HEK293 (cell line): ENCODE results near the gene CCNK.

ENCODE experiments used
- CTCF ChIP-seq: fragments of 450-650 bp; formaldehyde crosslinking; IDR thresholded peaks from 2 replicates; pipeline ENCODE4 v1.5.1; 2016; ENCODE audit warnings: missing biosample characterization, missing genetic modification characterization
- HOXA7 ChIP-seq: sonication (generic); formaldehyde crosslinking; IDR thresholded peaks from 2 replicates; pipeline ENCODE4 v1.8.1; 2022; ENCODE audit warnings: missing genetic modification reagents, borderline replicate concordance
- OSR2 ChIP-seq: fragments of 450-650 bp; formaldehyde crosslinking; IDR thresholded peaks from 2 replicates; pipeline ENCODE4 v1.5.1; 2016; ENCODE audit warnings: missing biosample characterization, missing genetic modification characterization
- PRDM4 ChIP-seq: fragments of 450-650 bp; formaldehyde crosslinking; IDR thresholded peaks from 2 replicates; pipeline ENCODE4 v1.5.1; 2017; ENCODE audit warnings: missing biosample characterization, missing genetic modification characterization
- RBAK ChIP-seq: fragments of 450-650 bp; formaldehyde crosslinking; IDR thresholded peaks from 2 replicates; pipeline ENCODE4 v1.5.1; 2016; ENCODE audit warnings: missing biosample characterization, missing genetic modification characterization
- SETDB1 ChIP-seq: IDR thresholded peaks from one replicate; pipeline ENCODE4 v1.6.1; 2017; ENCODE audit warnings: mild to moderate bottlenecking, low read length, moderate library complexity, mixed read lengths; ENCODE audit not compliant: insufficient read length
- WT1 ChIP-seq: fragments of 450-650 bp; formaldehyde crosslinking; IDR thresholded peaks from 2 replicates; pipeline ENCODE4 v1.5.1; 2016; ENCODE audit warnings: missing biosample characterization, missing genetic modification characterization
- ZBTB48 ChIP-seq: fragments of 450-650 bp; formaldehyde crosslinking; IDR thresholded peaks from 2 replicates; pipeline ENCODE4 v1.5.1; 2016; ENCODE audit warnings: missing biosample characterization, missing genetic modification characterization
- ZBTB8A ChIP-seq: fragments of 450-650 bp; formaldehyde crosslinking; IDR thresholded peaks from 2 replicates; pipeline ENCODE4 v1.5.1; 2016; ENCODE audit warnings: missing biosample characterization, missing genetic modification characterization
- ZFHX2 ChIP-seq: fragments of 450-650 bp; formaldehyde crosslinking; conservative IDR thresholded peaks from 2 replicates; pipeline ENCODE4 v1.5.1; 2016; ENCODE audit warnings: missing biosample characterization, missing genetic modification characterization
- ZNF10 ChIP-seq: fragments of 450-650 bp; formaldehyde crosslinking; IDR thresholded peaks from 2 replicates; pipeline ENCODE4 v1.5.1; 2017; ENCODE audit warnings: missing biosample characterization, missing genetic modification characterization
- ZNF184 ChIP-seq: fragments of 450-650 bp; IDR thresholded peaks from 2 replicates; pipeline ENCODE4 v1.5.1; 2018; ENCODE audit warnings: missing biosample characterization, mild to moderate bottlenecking, missing genetic modification characterization
- ZNF239 ChIP-seq: fragments of 450-650 bp; formaldehyde crosslinking; IDR thresholded peaks from 2 replicates; pipeline ENCODE4 v1.5.1; 2016; ENCODE audit warnings: missing biosample characterization, missing genetic modification characterization
- ZNF341 ChIP-seq: fragments of 450-650 bp; formaldehyde crosslinking; IDR thresholded peaks from 2 replicates; pipeline ENCODE4; 2016; ENCODE audit warnings: low read depth, missing biosample characterization, missing genetic modification characterization
- ZNF521 ChIP-seq: fragments of 450-650 bp; formaldehyde crosslinking; IDR thresholded peaks from 2 replicates; pipeline ENCODE4 v1.5.1; 2017; ENCODE audit warnings: missing biosample characterization, mild to moderate bottlenecking, missing genetic modification characterization
- ZNF548 ChIP-seq: fragments of 450-650 bp; formaldehyde crosslinking; IDR thresholded peaks from 2 replicates; pipeline ENCODE4 v1.5.1; 2016; ENCODE audit warnings: missing biosample characterization, missing genetic modification characterization
- ZNF580 ChIP-seq: fragments of 450-650 bp; formaldehyde crosslinking; IDR thresholded peaks from 2 replicates; pipeline ENCODE4 v1.5.1; 2016; ENCODE audit warnings: missing biosample characterization, missing genetic modification characterization
- ZNF623 ChIP-seq: fragments of 450-650 bp; formaldehyde crosslinking; IDR thresholded peaks from 2 replicates; pipeline ENCODE4 v1.5.1; 2016; ENCODE audit warnings: missing biosample characterization, missing genetic modification characterization
- ZNF747 ChIP-seq: fragments of 450-650 bp; formaldehyde crosslinking; IDR thresholded peaks from 2 replicates; pipeline ENCODE4 v1.5.1; 2016; ENCODE audit warnings: missing biosample characterization, missing genetic modification characterization
- ZNF837 ChIP-seq: fragments of 450-650 bp; formaldehyde crosslinking; IDR thresholded peaks from 2 replicates; pipeline ENCODE4 v1.5.1; 2016; ENCODE audit warnings: missing biosample characterization, missing genetic modification characterization
- ZSCAN30 ChIP-seq: fragments of 450-650 bp; IDR thresholded peaks from 2 replicates; pipeline ENCODE4 v1.5.1; 2018; ENCODE audit warnings: missing biosample characterization, mild to moderate bottlenecking, missing genetic modification characterization, moderate library complexity
- TF ChIP-seq, protein P1 (sequence below): fragments of 450-650 bp; formaldehyde crosslinking; IDR thresholded peaks from 2 replicates; pipeline ENCODE4 v1.5.1; 2016; ENCODE audit warnings: missing biosample characterization, missing genetic modification characterization
- TF ChIP-seq, protein P2 (sequence below): fragments of 450-650 bp; formaldehyde crosslinking; IDR thresholded peaks from 2 replicates; pipeline ENCODE4 v1.5.1; 2016; ENCODE audit warnings: missing biosample characterization, missing genetic modification characterization, low read depth
- TF ChIP-seq, protein P3 (sequence below): fragments of 450-650 bp; formaldehyde crosslinking; IDR thresholded peaks from 2 replicates; pipeline ENCODE4 v1.5.1; 2016; ENCODE audit warnings: missing biosample characterization, missing genetic modification characterization
- TF ChIP-seq, protein P4 (sequence below): fragments of 450-650 bp; formaldehyde crosslinking; IDR thresholded peaks from 2 replicates; pipeline ENCODE4 v1.5.1; 2017; ENCODE audit warnings: missing biosample characterization, missing genetic modification characterization

CCNK gene

GRCh38 chr14:99540196-99541032 is 59.2 kb downstream of the CCNK start (continued):
- TF ChIP-seq CTCF (tag by site-specific recombination) (no peak), ZNF10 (tag by site-specific recombination) (no peak), HOXA7 (no peak), OSR2 (peak; percentile 44; the same call in 1 of the 2 replicates), ZNF837 (tag by site-specific recombination) (no peak), ZNF239 (no peak), ZBTB48 (tag by site-specific recombination) (0 out of 2 replicates have a peak, but pooled peaks have one; percentile 29), ZNF548 (tag by site-specific recombination) (no peak), PRDM4 (tag by site-specific recombination) (no peak), ZNF341 (no peak), ZSCAN30 (no peak), ZNF623 (tag by site-specific recombination) (no peak), ZFHX2 (tag by site-specific recombination) (no peak), RBAK (tag by site-specific recombination) (no peak), ZNF580 (tag by site-specific recombination) (no peak), ZNF184 (tag by site-specific recombination) (no peak), WT1 (tag by site-specific recombination) (peak; percentile 78), ZNF747 (tag by site-specific recombination) (no peak), ZBTB8A (no peak), ZNF521 (tag by site-specific recombination) (no peak), SETDB1 (no peak)
- TF ChIP-seq, protein P1, sequence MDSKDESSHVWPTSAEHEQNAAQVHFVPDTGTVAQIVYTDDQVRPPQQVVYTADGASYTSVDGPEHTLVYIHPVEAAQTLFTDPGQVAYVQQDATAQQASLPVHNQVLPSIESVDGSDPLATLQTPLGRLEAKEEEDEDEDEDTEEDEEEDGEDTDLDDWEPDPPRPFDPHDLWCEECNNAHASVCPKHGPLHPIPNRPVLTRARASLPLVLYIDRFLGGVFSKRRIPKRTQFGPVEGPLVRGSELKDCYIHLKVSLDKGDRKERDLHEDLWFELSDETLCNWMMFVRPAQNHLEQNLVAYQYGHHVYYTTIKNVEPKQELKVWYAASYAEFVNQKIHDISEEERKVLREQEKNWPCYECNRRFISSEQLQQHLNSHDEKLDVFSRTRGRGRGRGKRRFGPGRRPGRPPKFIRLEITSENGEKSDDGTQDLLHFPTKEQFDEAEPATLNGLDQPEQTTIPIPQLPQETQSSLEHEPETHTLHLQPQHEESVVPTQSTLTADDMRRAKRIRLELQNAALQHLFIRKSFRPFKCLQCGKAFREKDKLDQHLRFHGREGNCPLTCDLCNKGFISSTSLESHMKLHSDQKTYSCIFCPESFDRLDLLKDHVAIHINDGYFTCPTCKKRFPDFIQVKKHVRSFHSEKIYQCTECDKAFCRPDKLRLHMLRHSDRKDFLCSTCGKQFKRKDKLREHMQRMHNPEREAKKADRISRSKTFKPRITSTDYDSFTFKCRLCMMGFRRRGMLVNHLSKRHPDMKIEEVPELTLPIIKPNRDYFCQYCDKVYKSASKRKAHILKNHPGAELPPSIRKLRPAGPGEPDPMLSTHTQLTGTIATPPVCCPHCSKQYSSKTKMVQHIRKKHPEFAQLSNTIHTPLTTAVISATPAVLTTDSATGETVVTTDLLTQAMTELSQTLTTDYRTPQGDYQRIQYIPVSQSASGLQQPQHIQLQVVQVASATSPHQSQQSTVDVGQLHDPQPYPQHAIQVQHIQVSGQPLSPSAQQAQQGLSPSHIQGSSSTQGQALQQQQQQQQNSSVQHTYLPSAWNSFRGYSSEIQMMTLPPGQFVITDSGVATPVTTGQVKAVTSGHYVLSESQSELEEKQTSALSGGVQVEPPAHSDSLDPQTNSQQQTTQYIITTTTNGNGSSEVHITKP (tag by site-specific recombination), result peak; percentile 80
- TF ChIP-seq, protein P2, sequence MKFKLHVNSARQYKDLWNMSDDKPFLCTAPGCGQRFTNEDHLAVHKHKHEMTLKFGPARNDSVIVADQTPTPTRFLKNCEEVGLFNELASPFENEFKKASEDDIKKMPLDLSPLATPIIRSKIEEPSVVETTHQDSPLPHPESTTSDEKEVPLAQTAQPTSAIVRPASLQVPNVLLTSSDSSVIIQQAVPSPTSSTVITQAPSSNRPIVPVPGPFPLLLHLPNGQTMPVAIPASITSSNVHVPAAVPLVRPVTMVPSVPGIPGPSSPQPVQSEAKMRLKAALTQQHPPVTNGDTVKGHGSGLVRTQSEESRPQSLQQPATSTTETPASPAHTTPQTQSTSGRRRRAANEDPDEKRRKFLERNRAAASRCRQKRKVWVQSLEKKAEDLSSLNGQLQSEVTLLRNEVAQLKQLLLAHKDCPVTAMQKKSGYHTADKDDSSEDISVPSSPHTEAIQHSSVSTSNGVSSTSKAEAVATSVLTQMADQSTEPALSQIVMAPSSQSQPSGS (tag by site-specific recombination), result 0 out of 2 replicates have a peak, but pooled peaks have one; percentile 71
- TF ChIP-seq, protein P3, sequence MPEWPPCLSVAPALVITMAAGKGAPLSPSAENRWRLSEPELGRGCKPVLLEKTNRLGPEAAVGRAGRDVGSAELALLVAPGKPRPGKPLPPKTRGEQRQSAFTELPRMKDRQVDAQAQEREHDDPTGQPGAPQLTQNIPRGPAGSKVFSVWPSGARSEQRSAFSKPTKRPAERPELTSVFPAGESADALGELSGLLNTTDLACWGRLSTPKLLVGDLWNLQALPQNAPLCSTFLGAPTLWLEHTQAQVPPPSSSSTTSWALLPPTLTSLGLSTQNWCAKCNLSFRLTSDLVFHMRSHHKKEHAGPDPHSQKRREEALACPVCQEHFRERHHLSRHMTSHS, result no peak
- TF ChIP-seq, protein P4, sequence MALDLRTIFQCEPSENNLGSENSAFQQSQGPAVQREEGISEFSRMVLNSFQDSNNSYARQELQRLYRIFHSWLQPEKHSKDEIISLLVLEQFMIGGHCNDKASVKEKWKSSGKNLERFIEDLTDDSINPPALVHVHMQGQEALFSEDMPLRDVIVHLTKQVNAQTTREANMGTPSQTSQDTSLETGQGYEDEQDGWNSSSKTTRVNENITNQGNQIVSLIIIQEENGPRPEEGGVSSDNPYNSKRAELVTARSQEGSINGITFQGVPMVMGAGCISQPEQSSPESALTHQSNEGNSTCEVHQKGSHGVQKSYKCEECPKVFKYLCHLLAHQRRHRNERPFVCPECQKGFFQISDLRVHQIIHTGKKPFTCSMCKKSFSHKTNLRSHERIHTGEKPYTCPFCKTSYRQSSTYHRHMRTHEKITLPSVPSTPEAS (tag by site-specific recombination), result no peak
